Thymus (tissue), 11 donors: ENCODE measurements around the gene ZNF280A. TPM values are rescaled to one million over a fixed set of nuclear protein-coding genes. Genes with fewer than 3 reads are reported as not detected.
"Not testable (repeated sequence)": the region's sequence is repeated elsewhere in the genome, so short reads cannot be mapped to it uniquely, and the experiment has no call there.

Source experiments
- DNase-seq, 9 donors: peaks; one replicate each; pipeline ENCODE4 v3.0.0-alpha.2; 2013; ENCODE audit warnings: low spot score in 9 of 9, low read depth in 6 of 9, missing footprints in 1 of 9
- H3K27ac ChIP-seq, 2 donors: one replicate each; pipeline ENCODE4 v1.5.1; 2013; ENCODE audit warnings: control low read depth in 1 of 2, low read depth in 1 of 2, low read length in 1 of 2, mild to moderate bottlenecking in 1 of 2, moderate library complexity in 1 of 2
- H3K27me3 ChIP-seq, 2 donors: one replicate each; pipeline ENCODE4 v1.5.1; 2013; ENCODE audit warnings: low read length in 1 of 2; ENCODE audit not compliant: control insufficient read depth in 2 of 2, insufficient read depth in 1 of 2
- H3K36me3 ChIP-seq, 2 donors: one replicate each; pipeline ENCODE4 v1.5.1; 2013; ENCODE audit warnings: low read length in 1 of 2, mild to moderate bottlenecking in 1 of 2, moderate library complexity in 1 of 2; ENCODE audit not compliant: control insufficient read depth in 2 of 2, insufficient read depth in 2 of 2
- H3K4me1 ChIP-seq, 2 donors: one replicate each; pipeline ENCODE4 v1.5.1; 2013; ENCODE audit warnings: low read length in 2 of 2; ENCODE audit not compliant: control insufficient read depth in 2 of 2, insufficient read depth in 2 of 2
- H3K4me3 ChIP-seq, 2 donors: one replicate each; pipeline ENCODE4 v1.5.1; 2013; ENCODE audit warnings: low read length in 2 of 2, control low read depth in 1 of 2, mild to moderate bottlenecking in 1 of 2
- H3K9me3 ChIP-seq, 2 donors: one replicate each; pipeline ENCODE4 v1.5.1; 2013; ENCODE audit warnings: low read length in 1 of 2, mild to moderate bottlenecking in 1 of 2; ENCODE audit not compliant: control insufficient read depth in 2 of 2, insufficient read depth in 1 of 2
- WGBS: extraction: QIAGEN DNeasy Blood & Tissue Kit; methylation state at CpG from one replicate; pipeline ENCODE4 v1.1.7; 2013; 5-methylcytosine and 5-hydroxymethylcytosine counted together
- polyA plus RNA-seq: library from polyadenylated mRNA; stranded (reverse); fragments of 200-250 nt; gene quantifications from one replicate; pipeline ENCODE4 v1.2.3, GENCODE V29; 2013
- total RNA-seq: library from RNA; stranded (reverse); fragments of 120-200 nt; gene quantifications from one replicate; pipeline ENCODE4 v1.2.4, GENCODE V29; 2013
- donor health status: healthy.

ZNF280A gene
- total and polyA plus RNA-seq, 2 donors: 0.02 to 0.05 TPM

DNA sequence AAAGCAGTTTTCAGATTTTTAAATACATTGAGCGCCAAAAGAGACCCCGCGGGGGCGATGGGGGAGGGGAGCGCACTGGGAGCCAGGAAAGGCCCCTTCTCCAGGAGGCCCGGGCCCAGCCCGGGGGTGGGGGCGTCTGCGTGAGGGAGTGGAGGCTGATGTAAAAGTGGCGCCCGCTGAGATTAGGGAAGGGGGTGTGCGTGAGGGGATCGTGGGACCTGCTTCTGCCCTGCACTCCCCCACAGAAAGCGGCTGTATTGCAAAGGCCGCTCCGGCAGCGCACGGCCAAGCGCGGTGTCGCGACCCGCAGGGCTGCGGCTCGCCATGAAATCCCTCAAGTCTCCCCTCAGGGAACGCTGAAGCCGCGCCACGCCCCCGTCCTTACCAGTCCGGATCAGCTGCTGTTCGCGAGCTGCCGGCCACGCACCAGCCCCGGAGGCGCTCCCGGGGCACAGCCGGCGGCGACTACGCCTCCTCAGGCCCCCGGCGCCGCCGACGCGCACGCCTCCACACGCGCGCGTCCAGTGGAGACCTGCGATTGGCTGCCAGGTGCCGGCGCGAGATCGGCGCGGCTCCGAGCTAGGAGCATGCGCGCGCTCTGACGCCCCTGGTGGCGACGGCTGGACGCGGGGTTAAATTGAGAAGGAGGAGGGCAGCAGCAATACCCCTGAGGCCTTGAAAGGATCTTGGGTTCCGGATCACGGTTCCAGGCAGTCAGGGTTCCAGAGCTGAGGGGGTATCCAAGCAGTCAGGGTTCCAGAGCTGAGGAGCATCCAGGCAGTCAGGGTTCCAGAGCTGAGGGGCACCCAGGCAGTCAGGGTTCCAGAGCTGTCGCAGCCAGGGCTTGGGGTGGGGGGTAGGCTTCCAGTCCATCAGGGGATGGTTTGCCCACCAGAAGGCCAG, 11.5 kb downstream of the ZNF280A start, which contains the start of gene ZNF280B:
Gene ZNF280B, minus strand, starts transcription at position 469 of the 903 bp plus-strand sequence. CDS start 19,344 bp downstream, outside the sequence.
- Histone ChIP-seq H3K27me3 (peaks cover 0 to 2% of the 10 kb centered on the region in 2 donors), H3K4me1 (peaks cover 0 to 9% of the 10 kb centered on the region in 2 donors), H3K27ac (no peak within 1 kb of the TSS), H3K36me3 (no peaks in the 10 kb centered on the region), H3K4me3 (peak within 1 kb of the TSS; percentile 55 to 66), H3K9me3 (peaks cover 0 to 5% of the 10 kb centered on the region in 2 donors)
- DNase-seq: peak; percentile 19 to 83 (median 57)
- WGBS: 3% methylated on average over 72 of the region's 72 CpGs

DNA sequence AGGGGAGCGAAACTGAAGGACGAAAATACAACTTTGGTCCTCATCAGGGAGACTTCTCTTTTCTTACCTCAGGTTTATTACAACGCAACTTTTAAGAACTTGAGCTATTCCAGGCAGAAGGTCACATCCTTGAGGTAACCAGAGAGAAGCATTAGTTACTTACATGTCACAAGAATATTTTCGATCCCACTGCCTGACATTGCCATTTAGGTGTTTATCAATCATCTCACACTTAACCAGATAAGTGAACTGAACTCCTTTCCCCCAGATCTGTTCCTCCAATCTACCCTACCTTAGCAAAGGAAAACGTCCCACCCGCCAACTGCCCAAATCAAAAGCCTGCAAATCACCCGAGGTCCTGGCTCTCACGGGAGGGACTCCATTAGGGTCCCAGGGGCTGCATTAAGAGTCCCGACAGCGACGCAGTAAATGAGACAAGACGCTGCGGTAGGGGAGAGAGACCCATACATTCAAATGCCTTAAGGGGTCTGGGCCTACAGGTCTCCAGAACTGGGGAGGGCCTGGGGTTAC, 12.3 kb downstream of the ZNF280A start:
- H3K36me3 ChIP-seq: no peaks in the 10 kb centered on the region
- H3K27me3 ChIP-seq: peaks cover 0 to 2% of the 10 kb centered on the region in 2 donors
- peaks cover 0 to 5% of the 10 kb centered on the region in 2 donors for H3K9me3 ChIP-seq
- no peak overlapping the region for H3K27ac ChIP-seq
- DNase-seq: peak in 1 of 9 donors; percentile 20
- WGBS: 36% methylated on average over 13 of the region's 13 CpGs
- H3K4me3 ChIP-seq: peak overlapping the region; percentile 55 to 66
- peaks cover 0 to 9% of the 10 kb centered on the region in 2 donors for H3K4me1 ChIP-seq

DNA sequence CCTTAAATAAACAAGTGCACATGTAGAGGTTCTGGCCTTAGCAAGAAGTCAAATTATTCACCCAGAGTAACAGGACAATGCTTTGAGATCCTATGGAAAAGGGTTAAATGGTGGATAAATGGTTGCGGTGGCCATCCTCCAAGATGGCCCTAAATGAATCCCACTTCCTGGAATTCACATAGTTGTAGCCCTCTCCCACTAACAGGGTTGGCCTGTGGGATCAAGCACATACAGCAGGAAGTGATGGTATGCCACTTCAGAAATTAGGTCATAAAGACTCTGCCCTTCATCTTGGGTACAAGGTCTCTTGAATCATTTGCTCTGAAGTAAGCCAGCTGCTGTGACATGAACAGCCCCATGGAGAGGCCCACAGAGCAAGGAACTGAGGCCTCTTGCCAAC, 13.3 kb downstream of the ZNF280A start:
- Histone ChIP-seq H3K4me3 (no peak overlapping the region), H3K9me3 (peaks cover 0 to 5% of the 10 kb centered on the region in 2 donors), H3K36me3 (no peaks in the 10 kb centered on the region), H3K27me3 (peaks cover 0 to 2% of the 10 kb centered on the region in 2 donors), H3K27ac (no peak overlapping the region), H3K4me1 (peaks cover 0 to 9% of the 10 kb centered on the region in 2 donors)
- DNase-seq: no peak
- WGBS: 98% methylated on average over 1 of the region's 1 CpG

DNA sequence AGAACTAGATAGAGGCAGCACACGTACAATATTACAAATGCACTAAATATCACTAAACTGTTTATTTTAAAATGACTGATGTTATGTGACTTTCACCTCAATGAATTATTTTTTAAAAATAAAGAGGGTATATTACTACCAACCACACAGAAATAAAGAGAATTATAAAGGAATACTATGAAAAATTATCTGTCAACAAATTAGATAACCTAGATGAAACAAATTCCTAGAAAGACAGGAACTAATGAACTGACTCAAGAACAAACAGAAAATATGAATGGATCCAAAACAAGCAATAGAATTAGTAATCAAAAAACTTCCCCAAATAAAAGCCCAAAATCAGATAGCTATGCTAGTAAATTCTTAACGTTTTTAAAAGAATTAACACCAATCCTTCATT, 21.8 kb downstream of the ZNF280A start:
- H3K4me3 ChIP-seq: no peak overlapping the region
- H3K36me3 ChIP-seq: no peaks in the 10 kb centered on the region
- no peaks in the 10 kb centered on the region for H3K4me1 ChIP-seq
- no peaks in the 10 kb centered on the region for H3K9me3 ChIP-seq
- 97% methylated on average over 2 of the region's 2 CpGs for WGBS
- no peak for DNase-seq
- no peak overlapping the region for H3K27ac ChIP-seq
- no peaks in the 10 kb centered on the region for H3K27me3 ChIP-seq

DNA sequence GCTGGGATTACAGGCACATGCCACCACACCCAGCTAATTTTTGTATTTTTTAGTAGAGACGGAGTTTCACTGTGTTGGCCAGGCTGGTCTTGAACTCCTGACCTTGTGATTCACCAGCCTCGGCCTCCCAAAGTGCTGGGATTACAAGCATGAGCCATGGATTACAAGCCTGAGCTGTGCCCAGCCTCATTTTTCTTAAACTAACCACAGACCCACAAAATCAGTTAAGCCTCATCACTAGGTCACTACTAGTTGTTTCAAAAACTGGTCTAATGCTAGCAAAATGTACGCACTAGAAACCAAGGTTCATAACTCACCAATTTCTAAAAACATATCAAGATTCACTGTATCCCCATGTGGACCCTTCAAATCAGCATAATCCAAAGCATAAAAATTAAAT, 28.5 kb downstream of the ZNF280A start:
- DNase-seq, H3K9me3 ChIP-seq, H3K4me3 ChIP-seq, H3K4me1 ChIP-seq, H3K27ac ChIP-seq, H3K27me3 ChIP-seq, H3K36me3 ChIP-seq: not testable (repeated sequence)
- over 99% methylated on average over 3 of the region's 3 CpGs for WGBS

DNA sequence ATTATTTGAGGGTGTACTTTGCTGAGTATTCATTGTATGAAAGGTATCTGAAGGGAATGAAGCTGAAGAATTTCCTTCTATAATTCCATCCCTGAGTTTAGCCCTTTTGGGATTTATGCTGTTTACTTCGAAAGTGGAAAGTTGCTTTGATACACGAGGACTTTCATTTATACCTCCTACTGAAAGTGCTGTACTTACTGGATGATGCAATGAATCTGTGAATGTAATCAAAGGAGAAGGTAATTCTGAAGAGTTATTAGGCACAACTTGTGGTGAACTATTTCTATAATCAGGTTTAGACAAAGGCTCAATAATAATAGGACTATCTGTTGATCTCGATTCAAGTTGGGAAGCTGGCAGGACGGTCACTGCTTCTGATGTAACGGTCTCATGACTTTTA, 31.3 kb downstream of the ZNF280A start:
- H3K4me1 ChIP-seq: no peaks in the 10 kb centered on the region
- H3K27ac ChIP-seq: no peak overlapping the region
- H3K36me3 ChIP-seq: peaks cover 0 to 2% of the 10 kb centered on the region in 2 donors
- no peaks in the 10 kb centered on the region for H3K9me3 ChIP-seq
- H3K27me3 ChIP-seq: no peaks in the 10 kb centered on the region
- no peak for DNase-seq
- H3K4me3 ChIP-seq: no peak overlapping the region
- 98% methylated on average over 5 of the region's 5 CpGs for WGBS

DNA sequence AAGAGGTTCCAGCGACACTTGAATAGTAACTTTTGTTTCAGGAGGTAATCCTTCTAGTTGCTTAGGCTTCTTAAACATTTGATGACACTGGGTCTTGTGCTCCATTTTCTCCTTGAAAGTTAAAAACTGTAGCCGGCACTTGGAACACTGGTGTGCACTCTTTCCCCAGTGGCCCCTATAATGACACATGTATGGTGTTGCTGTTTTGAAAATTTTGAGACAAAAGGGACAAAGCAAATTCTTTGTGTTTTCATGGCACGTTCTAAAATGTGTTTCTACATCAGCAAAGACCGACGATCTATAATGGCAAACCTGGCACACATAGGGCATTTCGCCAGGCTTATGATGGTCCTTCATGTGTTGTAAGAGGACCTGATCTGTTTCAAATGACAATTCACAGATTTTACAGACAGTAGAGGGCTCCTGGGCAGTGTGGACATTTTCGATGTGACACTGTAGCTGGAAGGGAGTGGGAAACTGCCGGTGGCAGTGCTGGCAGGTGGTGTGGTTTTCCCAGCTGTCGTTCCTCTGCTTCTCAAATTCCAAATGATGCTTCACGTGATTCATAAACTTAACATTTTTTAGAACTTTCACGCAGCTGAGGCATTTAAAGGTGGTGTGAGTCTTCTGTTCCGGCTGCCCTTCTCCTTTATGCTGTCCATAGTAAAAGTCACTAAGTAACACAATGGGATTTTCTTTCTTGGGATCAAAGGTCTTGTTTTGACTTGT, 32.0 kb downstream of the ZNF280A start:
- Histone ChIP-seq H3K4me3 (no peak overlapping the region), H3K9me3 (no peaks in the 10 kb centered on the region), H3K36me3 (peaks cover 0 to 2% of the 10 kb centered on the region in 2 donors), H3K27me3 (no peaks in the 10 kb centered on the region), H3K4me1 (no peaks in the 10 kb centered on the region), H3K27ac (no peak overlapping the region)
- 97% methylated on average over 12 of the region's 12 CpGs for WGBS
- DNase-seq: no peak

DNA sequence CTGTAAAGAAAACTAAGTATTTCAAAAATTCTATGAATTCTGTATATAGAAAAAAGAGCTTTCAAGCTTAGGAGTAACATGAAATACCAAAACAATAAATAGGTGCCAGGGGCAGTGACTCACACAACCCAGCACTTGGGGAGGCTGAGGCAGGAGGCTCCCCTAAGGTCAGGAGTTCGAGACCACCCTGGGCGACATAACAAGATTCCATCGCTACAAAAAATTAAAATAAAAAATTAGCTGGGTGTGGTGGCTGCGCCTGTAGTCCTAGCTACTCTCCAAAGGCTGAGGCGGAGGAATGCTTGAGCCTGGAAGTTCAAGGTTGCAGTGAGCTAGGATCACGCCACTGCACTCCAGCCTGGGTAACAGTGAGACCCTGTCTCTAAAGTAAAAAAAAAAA, 33.0 kb downstream of the ZNF280A start:
- H3K4me1 ChIP-seq: no peaks in the 10 kb centered on the region
- H3K27me3 ChIP-seq: no peaks in the 10 kb centered on the region
- no peak overlapping the region for H3K4me3 ChIP-seq
- no peak for DNase-seq
- 98% methylated on average over 6 of the region's 6 CpGs for WGBS
- no peak overlapping the region for H3K27ac ChIP-seq
- H3K9me3 ChIP-seq: no peaks in the 10 kb centered on the region
- peaks cover 0 to 2% of the 10 kb centered on the region in 2 donors for H3K36me3 ChIP-seq
